GM19324 (cell line): Measurements from ENCODE around the gene PPP3CA.

Experiments used
- ATAC-seq: cut with Tn5 transposase; IDR thresholded peaks from one replicate; pipeline ENCODE4 v1.9.1; 2021; ENCODE audit warnings: mild to moderate bottlenecking, moderate library complexity; ENCODE audit not compliant: unreplicated experiment, low FRiP score

The PPP3CA gene

DNA sequence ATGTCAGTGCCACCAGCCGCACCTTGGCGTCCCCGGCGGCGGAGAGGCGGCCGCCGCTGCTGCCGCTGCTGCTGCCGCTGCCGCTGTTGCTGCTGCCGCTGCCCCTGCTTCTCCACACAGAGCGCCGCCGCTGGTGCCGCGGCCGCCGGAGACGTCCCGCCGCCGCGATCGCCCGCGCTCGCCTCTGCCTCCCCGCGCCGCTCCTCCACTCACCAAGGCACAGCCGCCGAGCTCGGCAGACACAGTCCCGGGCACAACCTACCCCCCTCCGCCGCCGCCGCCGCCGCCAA, at the start of gene PPP3CA:
TSS of gene PPP3CA (minus strand) at position 260 of the 290 bp plus-strand sequence.
- ATAC-seq, result peak; percentile 30

DNA sequence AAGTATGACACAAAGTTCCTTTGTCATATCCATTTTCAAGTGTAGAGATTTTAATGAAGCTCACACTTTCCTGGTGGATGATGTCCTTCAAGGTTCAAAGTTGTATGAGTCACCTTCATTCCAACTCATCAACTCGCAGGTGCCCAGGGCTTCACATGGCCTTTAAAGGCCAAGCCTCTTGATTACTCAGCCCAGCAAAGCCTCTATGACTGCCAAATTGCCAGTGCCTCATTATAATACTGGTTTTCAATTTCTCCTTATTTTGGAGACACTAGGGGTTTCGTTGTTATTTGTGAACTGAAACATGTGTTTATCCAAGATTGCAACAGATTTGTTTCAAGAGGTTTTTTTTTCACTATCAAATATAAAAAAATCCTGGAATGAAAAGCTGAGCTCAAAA, 45.9 kb upstream of the PPP3CA start:
- no peak for ATAC-seq

DNA sequence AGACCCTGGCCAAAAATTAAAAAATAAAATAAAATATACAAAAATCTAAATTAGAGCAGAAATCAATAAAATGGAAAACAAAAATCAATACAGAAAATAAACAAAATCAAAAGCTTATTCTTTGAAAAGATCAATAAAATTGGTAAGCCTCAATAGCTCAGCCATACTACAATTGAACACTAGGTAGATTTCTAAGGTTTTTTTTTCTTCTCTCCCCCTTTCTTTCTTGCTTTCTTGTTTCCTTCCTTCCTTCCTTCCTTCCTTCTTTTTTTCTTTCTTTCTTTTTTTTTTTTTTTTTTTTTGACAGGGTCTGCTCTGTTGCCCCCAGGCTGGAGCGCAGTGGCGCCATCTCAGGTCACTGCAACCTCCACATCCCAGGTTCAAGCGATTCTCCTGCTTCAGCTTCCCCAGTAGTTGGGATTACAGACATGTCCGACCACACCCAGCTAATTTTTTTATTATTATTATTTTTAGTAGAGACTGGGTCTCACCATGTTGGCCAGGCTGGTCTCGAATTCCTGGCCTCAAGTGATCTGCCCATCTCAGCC, 23.4 kb upstream of the PPP3CA start:
- no peak for ATAC-seq

DNA sequence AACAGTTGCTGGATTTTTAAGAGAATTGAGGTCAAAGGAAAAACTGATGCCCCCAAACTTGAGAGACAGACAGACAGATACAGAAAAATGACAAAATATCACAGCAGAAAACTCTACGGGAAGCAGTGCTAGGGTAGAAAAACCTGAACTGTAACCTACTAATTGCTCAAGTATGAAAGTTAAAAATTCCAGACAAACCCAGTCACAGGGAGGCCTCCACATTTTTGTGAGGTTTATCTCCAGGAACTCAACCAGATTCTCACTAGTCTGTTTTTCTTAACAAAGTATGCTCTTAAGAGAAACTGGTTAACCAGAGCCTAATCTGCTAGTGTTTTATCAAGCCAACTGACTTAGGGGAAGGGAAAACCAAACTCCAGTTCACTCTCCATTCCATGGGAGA, 19.9 kb upstream of the PPP3CA start:
- no peak for ATAC-seq

DNA sequence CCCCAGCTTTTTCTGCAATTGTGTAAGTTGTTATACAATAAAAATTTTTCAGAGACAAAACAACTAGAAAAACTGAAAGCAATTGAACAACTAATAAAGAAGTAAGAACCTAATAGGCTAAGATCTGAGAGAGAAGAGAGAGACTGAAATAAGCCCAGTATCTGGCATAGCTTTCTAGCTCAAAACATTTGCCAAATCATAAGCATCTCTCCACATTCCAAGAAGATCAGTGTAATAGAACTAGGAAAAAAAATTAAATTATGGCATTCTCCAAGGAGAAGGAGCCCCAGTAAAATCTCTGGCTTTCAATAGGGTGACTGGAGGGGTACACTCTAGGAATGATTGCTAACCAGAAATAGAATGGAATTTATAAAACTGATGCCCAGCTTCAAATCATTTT, 19.0 kb upstream of the PPP3CA start:
- ATAC-seq, result no peak

DNA sequence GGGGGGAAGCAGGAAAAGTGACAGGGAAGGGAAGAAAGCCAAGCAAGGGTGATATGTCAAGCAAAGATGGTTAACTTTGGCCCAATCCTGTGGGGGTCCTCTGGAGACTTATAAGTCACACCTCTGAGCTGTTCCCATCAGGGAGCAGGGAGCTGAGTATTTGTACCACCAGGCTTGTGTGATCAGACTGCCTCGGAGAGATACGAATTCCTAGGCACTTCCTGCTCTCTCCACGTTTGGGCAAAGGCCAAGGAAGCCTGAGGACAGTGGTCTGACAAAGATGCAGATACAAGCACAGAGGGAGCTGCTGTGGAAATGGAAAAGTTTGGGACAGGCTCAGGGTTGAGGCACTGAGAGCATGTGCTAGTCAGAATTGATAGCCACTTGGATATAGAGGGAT, 10.4 kb upstream of the PPP3CA start:
- ATAC-seq, result no peak

DNA sequence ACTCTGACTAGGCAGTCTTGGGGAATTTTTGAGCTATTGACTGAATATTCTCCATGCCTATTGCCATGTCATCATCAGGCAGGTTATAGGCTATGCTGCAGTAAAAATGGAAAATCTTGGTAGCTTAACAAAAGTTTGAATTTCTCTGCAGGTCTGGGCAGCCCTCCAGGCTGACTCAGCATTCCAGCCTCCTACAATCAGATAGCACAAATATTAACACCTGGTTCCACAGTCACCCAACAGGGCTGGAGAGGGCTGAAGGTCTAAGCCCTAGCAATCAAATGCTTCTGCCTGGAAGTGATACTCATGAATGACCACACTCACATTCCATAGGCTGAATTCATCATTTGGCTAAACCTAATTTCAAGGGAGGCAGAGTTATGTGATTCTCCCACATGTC, 9.6 kb upstream of the PPP3CA start:
- no peak for ATAC-seq

DNA sequence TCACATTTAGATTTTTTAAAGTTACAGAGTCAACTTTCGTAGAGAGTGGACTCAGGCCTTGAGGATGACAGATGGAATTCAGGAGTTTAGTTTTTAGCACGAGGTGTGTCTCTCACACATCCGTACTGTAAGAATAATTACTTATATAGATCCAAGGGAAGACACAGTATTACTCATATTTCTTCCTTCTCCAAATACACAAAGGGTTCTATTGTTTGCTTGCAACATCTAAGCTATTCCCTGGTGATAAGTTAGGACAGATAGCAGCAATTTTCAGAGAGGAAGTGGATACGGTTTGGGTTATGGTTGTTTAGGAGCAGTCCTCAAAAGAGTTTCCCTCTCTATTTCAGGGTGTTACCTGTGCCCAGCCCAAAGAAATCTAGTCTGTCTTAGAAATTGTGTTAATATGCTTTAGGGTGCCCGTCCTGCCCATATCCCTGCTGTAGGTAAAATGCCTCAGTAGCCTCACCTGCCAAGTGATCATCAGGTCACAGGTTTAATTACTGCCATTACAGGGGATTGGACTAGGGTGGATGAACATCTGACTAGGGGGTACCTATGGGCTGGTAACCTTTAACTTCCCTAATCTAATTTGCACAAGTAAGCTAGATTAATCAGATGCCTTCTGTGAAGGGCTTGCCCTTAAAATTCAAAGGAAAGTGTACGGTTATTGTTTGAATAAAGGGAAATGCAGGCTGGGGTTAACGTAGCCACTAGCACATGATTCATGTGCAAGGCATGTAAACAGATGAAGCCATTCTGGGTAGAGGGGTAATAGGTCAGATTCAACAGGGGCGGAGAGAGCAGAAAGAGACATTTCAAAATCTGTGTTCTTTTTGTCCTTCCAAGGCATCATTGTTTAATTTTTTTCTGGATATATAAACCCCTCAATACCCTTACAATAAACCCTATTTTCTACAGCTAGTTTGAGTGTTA, 8.7 kb upstream of the PPP3CA start:
- ATAC-seq, result no peak

DNA sequence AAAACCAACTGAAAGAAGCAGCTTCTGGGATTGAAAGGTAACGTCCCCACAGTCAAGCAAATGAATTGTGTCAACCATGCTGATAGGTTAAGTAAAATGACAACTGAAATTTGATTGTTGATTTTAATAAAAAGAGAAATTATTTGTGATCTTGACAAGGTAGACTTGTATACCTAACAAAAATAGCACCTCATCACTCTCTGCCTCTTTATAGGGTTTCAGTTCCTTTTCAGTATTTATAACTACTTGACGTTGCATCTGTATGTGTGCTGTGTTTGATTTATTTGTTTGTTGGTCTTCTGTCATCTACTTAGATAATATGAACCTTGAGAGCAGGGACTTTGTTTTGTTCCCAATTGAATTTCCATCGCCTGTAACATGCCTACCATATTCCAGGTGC, 7.9 kb upstream of the PPP3CA start:
- ATAC-seq, result peak; percentile 91

DNA sequence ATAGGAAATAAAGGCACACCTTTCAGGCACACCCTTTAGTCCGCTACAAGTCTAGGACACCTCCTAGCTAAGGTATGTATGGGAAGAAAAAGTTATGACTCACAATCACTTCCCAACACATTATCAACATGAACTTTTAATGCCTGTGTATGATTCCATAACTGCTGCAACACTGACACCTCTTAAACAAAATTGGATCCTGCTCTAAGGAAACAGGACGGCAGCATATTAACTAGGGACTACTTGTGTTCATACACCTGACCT, 2.4 kb upstream of the PPP3CA start:
- no peak for ATAC-seq

DNA sequence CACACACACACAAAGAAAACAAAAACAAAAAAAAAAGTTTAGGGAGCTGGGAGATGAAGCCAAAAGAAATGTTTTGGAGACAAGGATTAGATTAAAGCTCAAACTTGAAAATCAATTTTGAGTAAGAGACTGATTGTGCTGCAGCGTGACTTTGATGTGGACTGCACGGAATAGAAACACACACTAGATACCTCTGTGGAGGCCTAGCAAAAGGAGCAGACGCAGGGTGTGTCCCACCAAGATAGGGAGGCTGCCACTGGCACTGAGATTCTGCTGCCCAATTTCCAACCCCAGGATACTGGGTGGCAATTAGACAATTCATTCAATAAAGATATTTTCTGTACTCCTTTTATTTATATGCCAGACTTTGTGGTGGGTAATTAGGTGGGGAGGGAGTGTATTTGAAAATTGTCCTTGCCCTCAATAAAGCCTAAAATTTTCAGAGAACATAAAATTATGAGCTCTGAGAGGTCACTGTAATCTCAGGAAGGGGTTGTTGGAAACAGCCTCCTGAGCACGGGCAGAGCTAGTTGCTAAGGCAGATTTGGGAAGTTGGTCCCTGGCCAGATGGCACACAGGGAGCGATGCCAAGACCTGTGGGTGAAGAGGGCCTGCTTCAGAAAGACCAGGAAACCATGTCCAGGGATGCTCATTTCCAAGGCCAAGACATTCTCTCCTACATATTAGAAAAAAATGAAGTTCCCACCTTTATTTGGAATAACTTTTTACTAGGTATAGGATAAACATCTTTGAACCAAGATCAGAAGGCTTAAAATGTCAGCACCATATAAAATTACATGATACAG, 1.9 kb upstream of the PPP3CA start:
- ATAC-seq, result no peak

DNA sequence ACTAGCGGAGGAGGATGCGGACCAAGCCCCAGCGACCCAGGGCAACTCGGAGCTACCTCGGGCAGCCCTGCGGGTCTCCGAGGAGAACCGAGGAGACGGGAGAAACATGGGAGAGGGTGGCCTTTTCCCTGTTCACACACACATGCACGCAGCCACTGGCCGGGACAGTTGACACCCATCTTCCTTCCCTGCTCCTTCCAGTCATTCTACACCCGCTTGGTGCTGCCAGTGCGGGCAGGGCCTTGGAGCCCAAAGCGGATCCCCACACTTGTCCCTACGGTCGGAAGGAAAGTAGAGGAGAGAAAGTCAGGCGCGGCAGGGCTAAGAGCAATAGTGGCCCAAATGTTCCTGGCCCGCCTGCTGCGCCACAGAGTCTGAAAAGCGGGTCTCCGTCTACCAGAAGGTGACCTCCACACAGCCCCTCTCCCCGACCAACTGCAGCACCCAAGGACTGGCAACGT, 1.1 kb upstream of the PPP3CA start:
- no peak for ATAC-seq

DNA sequence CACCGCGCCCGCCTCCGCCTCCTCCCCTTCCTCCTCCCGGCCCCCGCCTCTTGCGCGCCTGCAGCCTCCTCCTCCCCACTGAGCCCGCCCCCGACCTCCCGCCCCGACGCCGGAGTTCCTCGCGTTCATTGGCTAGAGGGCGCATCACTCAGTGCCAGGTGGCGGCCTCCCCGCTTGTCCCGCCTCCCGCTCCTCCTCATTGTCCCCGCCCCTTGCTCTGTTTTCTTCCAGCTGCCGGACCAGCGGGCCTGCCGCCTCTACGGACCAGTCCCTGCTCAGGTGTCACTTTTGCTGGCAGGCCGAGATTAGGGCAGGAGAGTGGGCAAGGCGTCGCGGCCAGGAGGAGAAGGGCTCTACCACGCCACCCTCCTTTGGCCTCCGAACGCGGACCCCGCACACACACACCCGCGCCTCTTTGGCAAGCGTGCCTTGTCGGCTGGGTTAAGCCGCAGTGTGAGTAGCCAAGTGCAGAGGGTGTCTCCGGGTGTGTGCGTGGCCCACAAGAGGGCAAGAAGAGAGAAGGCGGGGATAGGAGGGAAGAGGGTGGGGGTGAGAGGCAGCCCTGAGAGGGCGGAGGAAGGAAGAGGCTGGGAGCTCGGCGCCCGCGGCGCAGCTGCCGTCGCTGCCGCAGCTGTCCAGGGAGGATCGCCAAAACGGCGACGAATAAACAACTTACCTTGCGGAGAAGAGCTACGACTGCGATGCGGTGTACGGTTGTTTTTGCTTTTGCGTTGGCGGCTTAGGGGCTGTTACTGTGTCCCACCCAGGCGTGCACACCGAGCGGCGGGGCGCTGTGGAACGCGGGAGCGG, 436 bp upstream of the PPP3CA start:
- peak; percentile 84 for ATAC-seq

DNA sequence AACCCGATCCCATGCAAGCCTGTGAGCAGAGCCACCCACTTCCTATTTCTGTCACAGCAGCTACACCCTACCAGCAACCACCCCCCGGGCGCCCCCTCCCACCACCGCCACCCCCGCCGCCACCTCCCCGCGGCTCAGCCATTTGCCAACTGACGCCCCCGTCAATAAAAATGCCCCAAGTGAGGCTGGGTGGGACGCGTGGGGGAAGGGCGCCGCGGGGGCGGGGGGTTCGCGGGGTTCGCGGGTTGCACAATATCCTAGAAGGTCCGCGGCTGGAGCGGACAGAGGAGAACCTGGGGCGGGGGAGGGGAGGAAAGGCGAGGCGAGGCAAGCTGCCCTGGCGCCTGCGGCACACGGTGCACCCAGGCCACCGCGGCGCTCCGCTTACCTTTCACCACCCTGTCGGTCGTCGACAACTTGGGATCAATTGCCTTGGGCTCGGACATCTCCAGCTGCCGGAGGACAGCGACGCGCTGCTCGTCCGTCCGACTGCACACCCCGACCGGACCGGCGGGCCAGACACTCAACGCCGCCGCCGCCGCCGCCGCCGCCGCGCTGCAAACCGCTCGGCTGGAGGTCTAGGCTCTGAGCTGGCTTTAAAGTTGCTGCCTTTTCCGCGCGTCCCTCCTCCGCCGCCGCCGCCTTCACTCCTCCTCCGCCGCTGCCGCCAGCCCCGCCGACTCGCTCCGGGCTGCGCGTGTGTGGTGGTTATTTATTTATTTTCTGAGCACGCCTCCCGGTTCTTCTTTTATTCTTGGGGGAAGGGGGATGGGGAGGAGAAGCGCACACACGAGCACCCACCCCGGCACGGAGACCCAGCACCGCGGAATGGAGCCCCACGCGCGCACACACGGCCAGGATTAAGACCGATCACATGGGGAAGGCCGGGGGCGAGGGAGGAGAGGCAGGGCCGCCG, 717 bp downstream of the PPP3CA start:
- ATAC-seq, result peak; percentile 15

DNA sequence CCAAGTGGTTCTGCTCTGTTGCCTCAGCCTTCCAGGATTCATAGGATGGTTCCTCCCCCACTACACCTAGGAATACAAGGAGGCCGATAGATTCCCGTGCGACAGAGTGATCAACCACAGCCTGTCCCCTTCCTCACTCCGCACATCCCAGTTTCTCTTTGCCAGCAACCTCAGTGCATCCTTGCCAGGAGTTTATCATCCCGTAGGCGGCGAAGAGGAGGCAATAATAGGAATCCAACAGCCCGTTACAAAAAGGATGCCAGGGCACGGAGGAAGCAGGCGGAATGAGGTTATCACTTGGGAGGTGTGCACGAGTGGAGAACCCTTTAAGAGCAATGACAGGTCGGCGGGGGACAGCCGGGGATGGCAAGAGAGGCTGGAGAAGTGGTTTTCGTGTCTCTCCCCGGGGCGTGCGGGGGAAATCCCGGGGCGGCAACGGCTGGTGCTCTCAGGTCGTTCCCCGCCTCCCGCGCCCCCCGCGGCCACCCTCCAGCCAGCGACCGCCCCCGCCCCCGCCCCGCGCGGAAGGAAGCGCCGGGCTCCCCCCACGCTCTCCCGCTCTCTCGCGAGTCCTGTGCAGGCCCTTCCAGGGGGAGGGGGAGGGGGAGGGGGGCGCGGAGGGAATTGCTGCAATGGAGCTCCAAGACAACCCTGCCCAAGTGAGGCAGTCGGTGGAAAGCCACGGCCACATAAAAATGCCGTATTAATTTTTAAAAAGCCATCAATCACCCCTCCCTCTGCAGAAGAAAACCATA, 1.6 kb downstream of the PPP3CA start:
- ATAC-seq, result no peak

DNA sequence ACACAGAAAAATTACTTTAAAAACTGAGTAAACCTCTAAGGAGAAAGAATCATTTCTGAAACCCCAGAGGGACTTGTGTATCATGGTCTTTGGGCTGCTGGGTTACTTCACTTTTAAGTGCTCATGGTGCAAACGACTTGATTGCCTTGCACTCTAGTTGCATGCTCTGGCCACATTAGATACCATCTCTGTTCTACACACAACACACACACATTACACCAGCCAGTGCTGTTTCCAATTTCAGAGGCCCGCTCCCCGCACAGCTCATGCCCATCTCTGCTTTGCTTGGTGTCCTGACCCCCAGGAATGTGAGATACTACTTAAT, 2.1 kb downstream of the PPP3CA start:
- no peak for ATAC-seq

DNA sequence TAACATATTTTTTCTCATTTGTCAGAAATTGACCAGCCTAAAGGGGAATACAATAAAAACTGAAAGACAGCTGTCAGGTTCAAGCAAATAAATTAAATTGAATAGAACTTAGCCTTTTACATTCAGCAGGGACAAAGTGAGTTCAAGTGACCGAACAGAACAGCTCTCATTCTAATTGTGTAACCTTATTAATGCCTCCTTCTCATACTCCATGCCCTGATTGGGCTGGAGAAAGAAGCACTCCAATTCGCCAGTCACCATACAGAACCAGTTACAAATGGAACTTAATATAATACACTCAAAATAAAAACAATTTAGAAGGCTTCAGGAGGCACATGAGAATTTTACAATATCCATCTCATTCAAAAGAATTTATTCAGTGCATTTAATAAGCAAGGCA, 8.0 kb downstream of the PPP3CA start:
- ATAC-seq, result no peak

DNA sequence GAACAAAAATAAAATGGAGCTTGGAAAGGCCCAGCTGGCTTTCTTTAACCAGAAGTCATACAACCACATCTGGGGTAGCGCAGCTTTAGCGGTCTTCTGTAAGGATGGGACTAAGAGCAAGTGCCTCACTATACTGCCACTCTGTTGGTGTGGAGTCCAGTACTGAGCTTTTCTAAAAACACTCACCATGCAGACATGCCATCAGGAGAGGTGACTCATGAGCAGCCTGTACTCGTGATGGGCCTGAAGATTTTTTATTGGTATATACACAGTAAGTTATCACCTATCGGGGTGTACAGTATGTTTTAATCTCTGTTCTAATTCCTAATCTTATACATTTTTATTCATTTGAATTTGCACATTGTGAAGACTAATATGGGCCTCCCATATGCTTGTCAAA, 9.6 kb downstream of the PPP3CA start:
- no peak for ATAC-seq

DNA sequence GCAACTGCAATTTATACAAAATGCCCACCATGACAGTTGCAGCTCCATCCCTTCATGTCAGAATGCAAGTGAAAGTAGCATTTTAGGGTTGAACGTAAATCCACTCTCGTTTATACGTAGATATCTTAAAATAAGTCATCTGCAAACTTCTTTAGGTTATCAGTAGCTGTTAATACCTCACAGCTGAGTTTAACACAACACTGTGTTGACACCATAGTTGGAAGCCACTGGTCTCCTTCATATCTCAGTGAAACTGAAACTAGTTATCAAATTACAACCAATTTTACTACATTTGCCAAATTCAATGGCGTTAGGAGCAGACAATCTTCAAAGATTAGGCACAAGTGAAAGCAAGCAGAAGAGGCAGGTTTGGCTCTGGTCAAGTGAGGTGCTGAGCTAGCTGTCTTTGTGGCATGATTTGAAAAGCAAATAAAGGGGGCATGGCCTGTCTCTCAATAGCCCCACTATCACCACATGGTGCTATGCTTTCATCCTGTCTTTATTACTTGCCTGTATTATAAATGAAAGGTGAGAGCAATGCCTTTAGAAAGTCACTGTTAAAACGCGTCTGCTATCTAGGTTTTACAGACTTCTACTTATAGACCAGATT, 12.3 kb downstream of the PPP3CA start:
- peak; percentile 66 for ATAC-seq
